ENCODE measurements around the gene PRSS36.
A peak's percentile ranks its signal among the peaks of the same experiment; 100 is the strongest.
"Not testable (repeated sequence)": the region's sequence is repeated elsewhere in the genome, so short reads cannot be mapped to it uniquely, and the experiment has no call there.

Gene PRSS36

GRCh38 chr16:31177136-31177535 lies 27.3 kb upstream of the PRSS36 start:
- no peak overlapping the region for H3K27ac ChIP-seq
- POLR2A ChIA-PET (ENCODE audit: low non-redundant PET) = interaction anchor here (0.6 kb wide), 1 partner anchor 121 kb away, joined by 8 read pairs; no protein-coding TSS in a partner anchor
- TF ChIP-seq CTCF (conservative IDR thresholded peaks at IDR 0.05; ENCODE audit: low read depth) = no peak
- DNase-seq (ENCODE audit: low spot score) = no peak
- CTCF ChIA-PET = interaction anchor here (1.8 kb wide), 1 partner anchor 35 kb away, joined by 4 read pairs; no protein-coding TSS in a partner anchor

- POLR2A ChIA-PET (ENCODE audit: low non-redundant PET); DNase-seq (ENCODE audit: low spot score); CTCF ChIA-PET; H3K27ac ChIP-seq: not testable (repeated sequence)
Observed at GRCh38 chr16:31170048-31170447, 20.2 kb upstream of the PRSS36 start.

- CTCF ChIA-PET = no interaction called here
- POLR2A ChIA-PET (ENCODE audit: low non-redundant PET) = no interaction called here
- peak; percentile 62 for DNase-seq (ENCODE audit: low spot score)
- TF ChIP-seq CTCF (conservative IDR thresholded peaks at IDR 0.05; ENCODE audit: low read depth) = no peak
- no peak overlapping the region for H3K27ac ChIP-seq
Observed at GRCh38 chr16:31168848-31169247, 19.0 kb upstream of the PRSS36 start.

GRCh38 chr16:31167315-31167714 lies 17.4 kb upstream of the PRSS36 start:
- TF ChIP-seq CTCF (conservative IDR thresholded peaks at IDR 0.05; ENCODE audit: low read depth) = no peak
- POLR2A ChIA-PET (ENCODE audit: low non-redundant PET) = no interaction called here
- DNase-seq (ENCODE audit: low spot score) = no peak
- H3K27ac ChIP-seq = no peak overlapping the region
- CTCF ChIA-PET = no interaction called here

GRCh38 chr16:31157136-31157535 lies 7.3 kb upstream of the PRSS36 start:
- H3K27ac ChIP-seq = no peak overlapping the region
- ChIA-PET CTCF (interaction anchor here (2.0 kb wide), 1 partner anchor 15 kb away, joined by 10 read pairs; no protein-coding TSS in a partner anchor), POLR2A (ENCODE audit: low non-redundant PET) (no interaction called here)
- no peak for TF ChIP-seq CTCF (conservative IDR thresholded peaks at IDR 0.05; ENCODE audit: low read depth)
- no peak for DNase-seq (ENCODE audit: low spot score)

GRCh38 chr16:31150976-31151375 lies 1.1 kb upstream of the PRSS36 start:
- POLR2A ChIA-PET (ENCODE audit: low non-redundant PET); DNase-seq (ENCODE audit: low spot score); H3K27ac ChIP-seq: not testable (repeated sequence)
- CTCF ChIA-PET = interaction anchor here (0.6 kb wide), 2 partner anchors 32 to 357 kb away, joined by 3 read pairs; partner anchors contain the start of gene RUSF1

- POLR2A ChIA-PET (ENCODE audit: low non-redundant PET) = no interaction called here
- H3K27ac ChIP-seq = no peak overlapping the region
- CTCF ChIA-PET = no interaction called here
- DNase-seq (ENCODE audit: low spot score) = no peak
- TF ChIP-seq CTCF (conservative IDR thresholded peaks at IDR 0.05; ENCODE audit: low read depth) = no peak
Observed at GRCh38 chr16:31149332-31149731, 534 bp downstream of the PRSS36 start.

GRCh38 chr16:31148896-31149295 lies 970 bp downstream of the PRSS36 start:
- H3K27ac ChIP-seq = no peak overlapping the region
- ChIA-PET POLR2A (ENCODE audit: low non-redundant PET) (no interaction called here), CTCF (no interaction called here)
- DNase-seq (ENCODE audit: low spot score) = no peak
- TF ChIP-seq CTCF (conservative IDR thresholded peaks at IDR 0.05; ENCODE audit: low read depth) = no peak

All from RWPE1 (cell line).